Measurements from ENCODE around the gene SLC43A3.

DNA sequence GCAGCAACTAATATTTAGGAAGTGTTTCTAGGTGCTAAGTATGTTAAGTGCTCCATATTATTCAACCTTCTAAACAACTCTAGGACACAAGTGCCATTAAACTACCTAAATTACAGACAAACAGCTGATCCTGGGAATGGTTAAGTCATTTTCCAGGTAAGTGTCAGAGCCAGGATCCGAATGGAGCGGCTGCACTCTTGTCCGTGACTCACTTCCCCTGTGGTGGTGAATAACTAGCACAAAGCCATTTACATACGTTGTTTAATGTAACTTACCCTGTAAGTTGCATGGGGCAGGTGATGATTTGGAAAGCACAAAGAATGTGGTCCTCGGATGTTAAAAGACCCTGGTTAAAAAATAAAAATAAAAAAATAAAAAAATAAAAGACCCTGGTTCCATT lies 27.7 kb downstream of the SLC43A3 start:
- TF ChIP-seq KAT7 (CRISPR knock-in tag; IDR thresholded peaks at IDR 0.05; ENCODE audit: borderline replicate concordance) = no peak
- TF ChIP-seq, protein P1, sequence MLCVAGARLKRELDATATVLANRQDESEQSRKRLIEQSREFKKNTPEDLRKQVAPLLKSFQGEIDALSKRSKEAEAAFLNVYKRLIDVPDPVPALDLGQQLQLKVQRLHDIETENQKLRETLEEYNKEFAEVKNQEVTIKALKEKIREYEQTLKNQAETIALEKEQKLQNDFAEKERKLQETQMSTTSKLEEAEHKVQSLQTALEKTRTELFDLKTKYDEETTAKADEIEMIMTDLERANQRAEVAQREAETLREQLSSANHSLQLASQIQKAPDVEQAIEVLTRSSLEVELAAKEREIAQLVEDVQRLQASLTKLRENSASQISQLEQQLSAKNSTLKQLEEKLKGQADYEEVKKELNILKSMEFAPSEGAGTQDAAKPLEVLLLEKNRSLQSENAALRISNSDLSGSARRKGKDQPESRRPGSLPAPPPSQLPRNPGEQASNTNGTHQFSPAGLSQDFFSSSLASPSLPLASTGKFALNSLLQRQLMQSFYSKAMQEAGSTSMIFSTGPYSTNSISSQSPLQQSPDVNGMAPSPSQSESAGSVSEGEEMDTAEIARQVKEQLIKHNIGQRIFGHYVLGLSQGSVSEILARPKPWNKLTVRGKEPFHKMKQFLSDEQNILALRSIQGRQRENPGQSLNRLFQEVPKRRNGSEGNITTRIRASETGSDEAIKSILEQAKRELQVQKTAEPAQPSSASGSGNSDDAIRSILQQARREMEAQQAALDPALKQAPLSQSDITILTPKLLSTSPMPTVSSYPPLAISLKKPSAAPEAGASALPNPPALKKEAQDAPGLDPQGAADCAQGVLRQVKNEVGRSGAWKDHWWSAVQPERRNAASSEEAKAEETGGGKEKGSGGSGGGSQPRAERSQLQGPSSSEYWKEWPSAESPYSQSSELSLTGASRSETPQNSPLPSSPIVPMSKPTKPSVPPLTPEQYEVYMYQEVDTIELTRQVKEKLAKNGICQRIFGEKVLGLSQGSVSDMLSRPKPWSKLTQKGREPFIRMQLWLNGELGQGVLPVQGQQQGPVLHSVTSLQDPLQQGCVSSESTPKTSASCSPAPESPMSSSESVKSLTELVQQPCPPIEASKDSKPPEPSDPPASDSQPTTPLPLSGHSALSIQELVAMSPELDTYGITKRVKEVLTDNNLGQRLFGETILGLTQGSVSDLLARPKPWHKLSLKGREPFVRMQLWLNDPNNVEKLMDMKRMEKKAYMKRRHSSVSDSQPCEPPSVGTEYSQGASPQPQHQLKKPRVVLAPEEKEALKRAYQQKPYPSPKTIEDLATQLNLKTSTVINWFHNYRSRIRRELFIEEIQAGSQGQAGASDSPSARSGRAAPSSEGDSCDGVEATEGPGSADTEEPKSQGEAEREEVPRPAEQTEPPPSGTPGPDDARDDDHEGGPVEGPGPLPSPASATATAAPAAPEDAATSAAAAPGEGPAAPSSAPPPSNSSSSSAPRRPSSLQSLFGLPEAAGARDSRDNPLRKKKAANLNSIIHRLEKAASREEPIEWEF (CRISPR knock-in tag; IDR thresholded peaks at IDR 0.05) = no peak
- TF ChIP-seq, protein P2, sequence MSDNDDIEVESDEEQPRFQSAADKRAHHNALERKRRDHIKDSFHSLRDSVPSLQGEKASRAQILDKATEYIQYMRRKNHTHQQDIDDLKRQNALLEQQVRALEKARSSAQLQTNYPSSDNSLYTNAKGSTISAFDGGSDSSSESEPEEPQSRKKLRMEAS (CRISPR knock-in tag; IDR thresholded peaks at IDR 0.05) = no peak
- TF ChIP-seq ZNF717 (CRISPR knock-in tag; IDR thresholded peaks at IDR 0.05) = no peak
- no peak for TF ChIP-seq HDAC2 (IDR thresholded peaks at IDR 0.05)
- no peak for TF ChIP-seq POLR2A (conservative IDR thresholded peaks at IDR 0.05)
- no peak for TF ChIP-seq CTBP1 (IDR thresholded peaks at IDR 0.05; ENCODE audit: borderline replicate concordance)
- no peak for TF ChIP-seq MAFK (IDR thresholded peaks at IDR 0.05; ENCODE audit: low read length)
- no peak for TF ChIP-seq MYC (IDR thresholded peaks at IDR 0.05; ENCODE audit: low read depth, low read length)
- no peak for TF ChIP-seq MYC (CRISPR knock-in tag; IDR thresholded peaks at IDR 0.05; ENCODE audit: borderline replicate concordance, low read depth)
- no peak for TF ChIP-seq E2F5 (CRISPR knock-in tag; IDR thresholded peaks at IDR 0.05)

Measured in K562 (cell line).